ENCODE data around the gene AHNAK2.

DNA sequence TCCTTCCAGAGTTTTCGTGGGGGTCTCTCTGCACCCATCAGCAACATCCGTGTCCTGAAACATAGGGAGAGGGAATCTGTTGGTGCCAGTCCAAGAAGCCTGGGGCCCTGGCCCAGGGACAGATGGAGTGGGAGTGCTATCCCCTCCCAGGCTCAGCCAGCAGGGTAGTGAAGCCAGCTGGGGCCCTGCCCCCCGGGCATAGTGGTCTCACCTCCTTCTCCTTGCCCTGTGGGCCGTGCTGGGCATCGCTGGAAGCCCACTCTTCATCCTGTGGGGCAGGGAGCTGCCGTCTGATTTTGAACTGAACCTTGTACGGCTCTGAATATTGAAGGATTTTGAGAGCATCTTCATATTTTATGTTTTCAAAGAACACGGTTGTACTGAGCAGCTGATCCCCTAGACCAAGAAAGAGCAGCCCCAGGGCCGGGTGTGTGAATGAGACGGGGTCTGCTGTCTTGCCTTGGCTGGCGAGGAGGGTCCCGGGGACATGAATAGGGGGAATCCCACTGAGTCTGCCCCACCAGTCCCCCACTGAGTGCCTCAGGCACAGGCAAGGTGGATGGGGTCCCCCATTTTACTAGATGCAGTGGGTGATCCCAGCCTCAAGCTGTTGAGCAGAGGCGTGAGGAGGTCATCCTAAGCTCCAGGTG is 23.3 kb downstream of the AHNAK2 start:
- TF ChIP-seq, protein P1, sequence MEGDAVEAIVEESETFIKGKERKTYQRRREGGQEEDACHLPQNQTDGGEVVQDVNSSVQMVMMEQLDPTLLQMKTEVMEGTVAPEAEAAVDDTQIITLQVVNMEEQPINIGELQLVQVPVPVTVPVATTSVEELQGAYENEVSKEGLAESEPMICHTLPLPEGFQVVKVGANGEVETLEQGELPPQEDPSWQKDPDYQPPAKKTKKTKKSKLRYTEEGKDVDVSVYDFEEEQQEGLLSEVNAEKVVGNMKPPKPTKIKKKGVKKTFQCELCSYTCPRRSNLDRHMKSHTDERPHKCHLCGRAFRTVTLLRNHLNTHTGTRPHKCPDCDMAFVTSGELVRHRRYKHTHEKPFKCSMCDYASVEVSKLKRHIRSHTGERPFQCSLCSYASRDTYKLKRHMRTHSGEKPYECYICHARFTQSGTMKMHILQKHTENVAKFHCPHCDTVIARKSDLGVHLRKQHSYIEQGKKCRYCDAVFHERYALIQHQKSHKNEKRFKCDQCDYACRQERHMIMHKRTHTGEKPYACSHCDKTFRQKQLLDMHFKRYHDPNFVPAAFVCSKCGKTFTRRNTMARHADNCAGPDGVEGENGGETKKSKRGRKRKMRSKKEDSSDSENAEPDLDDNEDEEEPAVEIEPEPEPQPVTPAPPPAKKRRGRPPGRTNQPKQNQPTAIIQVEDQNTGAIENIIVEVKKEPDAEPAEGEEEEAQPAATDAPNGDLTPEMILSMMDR (conservative IDR thresholded peaks at IDR 0.05), result no peak
- TF ChIP-seq ZFX (IDR thresholded peaks at IDR 0.05), result no peak
